BJ (cell line): Measurements from ENCODE around the gene RDH16. TPM values are rescaled to one million over a fixed set of nuclear protein-coding genes. Genes with fewer than 3 reads are reported as not detected.

ENCODE experiments used
- CTCF ChIA-PET: fragments of 350-600 bp; formaldehyde crosslinking; extraction: SDS; loops from one replicate; lab custom pipeline; 2021; ENCODE audit warnings: antibody characterized with exemption, inconsistent platforms; lab: Yijun Ruan, JAX
- POLR2A ChIA-PET: fragments of 300-600 bp; sonication (Branson Sonifier 250); formaldehyde crosslinking; extraction: SDS; loops from one replicate; lab custom pipeline; 2021; ENCODE audit warnings: antibody characterized with exemption; lab: Charles Lee
- DNase-seq: peaks from one replicate; pipeline ENCODE4 v3.0.0-alpha.2; 2011; ENCODE audit warnings: low read depth
- H3K27me3 ChIP-seq: 2 replicates; pipeline ENCODE4 v1.6.0; 2011; ENCODE audit warnings: low read length; ENCODE audit not compliant: control insufficient read depth, insufficient read depth
- H3K36me3 ChIP-seq: 2 replicates; pipeline ENCODE4 v1.5.1; 2011; ENCODE audit warnings: low read length; ENCODE audit not compliant: control insufficient read depth, insufficient read depth
- H3K4me3 ChIP-seq: 2 replicates; pipeline ENCODE4 v1.5.1; 2011; ENCODE audit warnings: low read depth, mild to moderate bottlenecking, control low read depth, low read length
- CTCF ChIP-seq: IDR thresholded peaks from 2 replicates; pipeline ENCODE4 v1.5.1; 2011; ENCODE audit warnings: low read depth, mild to moderate bottlenecking, control low read depth, inconsistent platforms, low read length, moderate library complexity; ENCODE audit not compliant: insufficient read depth
- polyA plus RNA-seq: library from polyadenylated mRNA; depleted of rRNA; stranded (reverse); fragments of >200 nt; gene quantifications from 2 replicates; pipeline ENCODE4 v1.2.3, GENCODE V29; 2011

The RDH16 gene
- polyA plus RNA-seq, 1 experiment: 0.07 TPM

DNA sequence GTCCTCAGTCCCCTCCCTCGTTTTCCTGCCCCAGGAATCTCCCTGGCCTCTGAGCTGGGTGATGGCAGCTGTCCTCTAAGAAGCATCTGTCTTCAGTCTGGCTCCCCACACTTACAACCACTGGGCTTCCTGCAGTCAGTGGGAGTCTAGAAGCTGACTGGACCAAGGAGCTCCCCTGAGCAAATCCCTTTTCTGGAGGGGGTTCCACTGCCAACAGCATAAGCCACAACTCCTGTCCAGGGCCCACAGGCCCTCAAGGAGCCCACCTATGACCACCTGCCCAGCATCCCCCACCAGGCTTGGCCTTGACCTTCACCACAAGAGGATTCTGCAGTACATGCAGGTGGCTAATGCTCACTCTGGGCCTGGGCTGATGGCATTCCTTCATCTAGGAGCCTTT lies 4.1 kb downstream of the RDH16 start:
- POLR2A ChIA-PET: no interaction called here
- TF ChIP-seq CTCF: no peak
- DNase-seq: no peak
- H3K27me3 ChIP-seq: peaks cover 11% of the 10 kb centered on the region
- CTCF ChIA-PET: interaction anchor here (1.2 kb wide), 1 partner anchor 9 kb away, joined by 3 read pairs; no protein-coding TSS in a partner anchor
- no peaks in the 10 kb centered on the region for H3K36me3 ChIP-seq
- H3K4me3 ChIP-seq: no peak overlapping the region

- no peaks in the 10 kb centered on the region for H3K36me3 ChIP-seq
- TF ChIP-seq CTCF: no peak
- no peak for DNase-seq
- H3K27me3 ChIP-seq: peaks cover 11% of the 10 kb centered on the region
- POLR2A ChIA-PET: no interaction called here
- H3K4me3 ChIP-seq: no peak overlapping the region
- CTCF ChIA-PET: interaction anchor here (0.6 to 0.9 kb wide), 2 partner anchors 17 to 58 kb away, joined by 3 read pairs; no protein-coding TSS in a partner anchor
Measured at GRCh38 chr12:56951582-56952339, 5.6 kb downstream of the RDH16 start.

GRCh38 chr12:56948881-56949280 lies 8.5 kb downstream of the RDH16 start:
- H3K36me3 ChIP-seq: no peaks in the 10 kb centered on the region
- no peak overlapping the region for H3K4me3 ChIP-seq
- ChIA-PET CTCF (interaction anchor here (1.2 kb wide), 1 partner anchor 9 kb away, joined by 3 read pairs; no protein-coding TSS in a partner anchor), POLR2A (no interaction called here)
- TF ChIP-seq CTCF: no peak
- no peak for DNase-seq
- H3K27me3 ChIP-seq: peaks cover 4% of the 10 kb centered on the region; the same call in 1 of the 2 replicates

DNA sequence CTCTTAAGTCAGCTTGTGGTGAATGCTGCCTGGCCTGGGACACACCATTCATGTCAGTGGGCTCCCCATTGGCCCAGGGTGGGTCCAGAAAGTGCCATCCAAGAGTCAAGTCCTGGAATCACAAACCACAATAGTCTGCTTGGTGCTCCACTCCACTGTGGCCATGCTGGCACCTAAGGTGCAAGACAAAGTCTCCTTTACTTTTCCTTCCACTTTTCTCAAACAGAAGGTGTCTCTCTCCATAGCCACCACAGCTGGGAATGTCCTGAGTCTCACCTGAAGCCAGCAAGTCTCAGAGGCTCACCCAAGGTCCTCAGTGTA lies 9.0 kb downstream of the RDH16 start:
- DNase-seq: no peak
- ChIA-PET CTCF (interaction anchor here (0.9 to 1.2 kb wide), 2 partner anchors 10 to 32 kb away, joined by 3 read pairs; no protein-coding TSS in a partner anchor), POLR2A (no interaction called here)
- no peak overlapping the region for H3K4me3 ChIP-seq
- no peaks in the 10 kb centered on the region for H3K36me3 ChIP-seq
- no peak for TF ChIP-seq CTCF
- peaks cover 4% of the 10 kb centered on the region; the same call in 1 of the 2 replicates for H3K27me3 ChIP-seq

DNA sequence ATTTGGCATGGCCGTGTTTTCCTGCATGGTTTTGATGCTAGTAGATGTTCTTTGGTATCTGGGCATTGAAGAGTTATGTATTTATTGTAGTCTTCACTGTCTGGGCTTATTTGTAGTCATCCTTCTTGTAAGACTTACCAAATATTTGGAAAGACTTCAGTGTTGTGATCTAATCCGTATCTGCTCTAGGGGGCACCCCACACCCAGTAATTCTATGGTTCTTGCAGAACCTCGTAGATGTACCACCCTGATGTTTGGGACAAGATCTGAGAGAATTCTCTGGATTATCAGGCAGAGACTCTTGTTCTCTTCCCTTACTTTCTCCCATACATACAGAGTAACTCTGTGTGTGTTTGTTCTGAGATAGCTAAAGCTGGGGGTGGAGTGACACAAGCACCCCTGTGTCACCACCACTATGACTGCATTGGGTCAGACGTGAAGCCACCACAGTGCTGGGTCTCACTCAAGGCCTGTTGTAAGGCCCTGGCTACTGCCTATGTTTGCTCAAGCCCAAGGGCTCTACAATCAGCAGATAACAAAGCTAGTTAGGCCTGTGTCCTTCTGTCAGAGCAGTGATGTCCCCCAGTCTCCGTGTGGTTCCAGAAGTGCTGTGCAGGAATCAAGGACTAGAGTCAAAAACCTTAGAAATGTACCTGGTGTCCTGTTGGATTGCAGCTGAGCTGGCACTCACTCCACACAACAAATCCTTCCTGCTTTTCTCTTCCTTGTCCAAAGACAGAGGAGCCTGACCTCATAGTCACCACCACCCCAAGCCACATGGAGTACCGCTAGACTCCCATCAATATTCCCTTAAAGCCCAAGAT lies 9.6 kb downstream of the RDH16 start:
- POLR2A ChIA-PET: no interaction called here

More for the DNA sequence above, 9.6 kb downstream of the RDH16 start:
- CTCF ChIA-PET: interaction anchor here (0.9 to 1.1 kb wide), 2 partner anchors 31 to 40 kb away, joined by 3 to 4 read pairs; no protein-coding TSS in a partner anchor
- Histone ChIP-seq H3K27me3 (peaks cover 4% of the 10 kb centered on the region; the same call in 1 of the 2 replicates), H3K4me3 (no peak overlapping the region), H3K36me3 (no peaks in the 10 kb centered on the region)
- no peak for TF ChIP-seq CTCF
- no peak for DNase-seq
